HCT116 (cell line): ENCODE measurements around the gene MIP.

Experiments
- JUND ChIP-seq: IDR thresholded peaks from 2 replicates; pipeline ENCODE4 v1.6.1; 2012
- POLR2AphosphoS5 ChIP-seq: IDR thresholded peaks from 2 replicates; pipeline ENCODE4 v1.6.1; 2011; ENCODE audit warnings: mild to moderate bottlenecking, low read depth, low read length, moderate library complexity

DNA sequence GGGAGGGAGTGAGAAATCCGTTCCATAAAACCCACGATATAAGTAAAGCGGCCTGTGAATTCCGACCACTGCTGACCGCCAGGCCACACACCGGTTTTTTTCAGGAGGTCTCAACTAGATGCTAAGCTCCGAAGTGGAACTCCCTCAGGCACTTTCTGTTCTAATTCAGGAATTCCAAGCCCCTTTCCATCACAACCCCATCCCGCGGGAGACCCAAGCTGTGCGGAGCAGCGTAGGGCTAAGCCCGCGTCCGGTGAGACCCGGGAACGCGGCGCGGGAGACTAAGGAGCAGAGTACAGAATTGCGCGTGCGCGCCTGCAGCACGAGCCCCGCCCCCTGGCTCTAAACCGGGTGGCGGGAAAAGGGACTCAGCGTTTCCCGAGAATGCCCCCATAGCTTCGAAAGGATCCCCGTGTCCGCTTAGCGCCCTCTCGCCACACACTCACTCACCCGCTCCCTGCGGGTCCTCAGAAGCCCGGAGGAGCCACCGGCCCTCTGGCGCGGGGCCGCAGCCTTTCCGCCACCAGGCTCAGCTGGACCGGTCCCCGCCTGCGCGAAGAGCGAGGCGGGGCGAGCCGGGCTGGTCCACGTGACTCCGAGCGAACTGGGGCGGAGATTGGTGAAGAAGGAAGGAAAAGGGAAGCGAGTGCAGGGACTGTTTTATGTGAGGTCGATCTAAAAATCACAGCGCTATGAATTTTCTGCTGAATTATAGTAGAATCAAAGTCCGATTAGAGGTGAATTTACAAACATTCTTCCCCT lies 5.4 kb downstream of the MIP start, which contains the start of gene TIMELESS:
- TF ChIP-seq POLR2AphosphoS5 (peak; percentile 90), JUND (no peak)
